IPS DF 6.9 (cell line): ENCODE results near the gene ARRB2.
A peak's percentile ranks its signal among the peaks of the same experiment; 100 is the strongest.
"Not testable (repeated sequence)": the region's sequence is repeated elsewhere in the genome, so short reads cannot be mapped to it uniquely, and the experiment has no call there.

Experiments used
- DNase-seq: peaks from one replicate; pipeline ENCODE4 v3.0.0-alpha.2; 2013; ENCODE audit warnings: low read depth, low spot score
- H3K27ac ChIP-seq: one replicate; pipeline ENCODE4 v1.5.1; 2013; ENCODE audit warnings: low read length, control low read depth
- H3K27me3 ChIP-seq: 2 replicates; pipeline ENCODE4 v1.6.1; 2013; ENCODE audit warnings: mild to moderate bottlenecking, low read length; ENCODE audit not compliant: control insufficient read depth, insufficient read depth
- H3K36me3 ChIP-seq: 2 replicates; pipeline ENCODE4 v1.6.1; 2013; ENCODE audit warnings: low read length; ENCODE audit not compliant: control insufficient read depth, insufficient read depth
- H3K4me1 ChIP-seq: 2 replicates; pipeline ENCODE4 v1.6.1; 2013; ENCODE audit warnings: low read length; ENCODE audit not compliant: control insufficient read depth, insufficient read depth
- H3K4me3 ChIP-seq: 2 replicates; pipeline ENCODE4 v1.5.1; 2013; ENCODE audit warnings: mild to moderate bottlenecking, low read length
- H3K9me3 ChIP-seq: 2 replicates; pipeline ENCODE4 v1.6.1; 2013; ENCODE audit warnings: low read length, inconsistent platforms; ENCODE audit not compliant: control insufficient read depth, insufficient read depth
- WGBS: extraction: QIAGEN DNeasy Blood & Tissue Kit; methylation state at CpG from one replicate; pipeline ENCODE4 v1.1.7; 2013; ENCODE audit warnings: mixed read lengths, missing lambda C conversion rate; ENCODE audit not compliant: insufficient read length, insufficient coverage; 5-methylcytosine and 5-hydroxymethylcytosine counted together

The ARRB2 gene

GRCh38 chr17:4699401-4700056 is 10.9 kb upstream of the ARRB2 start:
- H3K4me3 ChIP-seq, H3K4me1 ChIP-seq, H3K36me3 ChIP-seq, H3K27ac ChIP-seq, H3K9me3 ChIP-seq, H3K27me3 ChIP-seq, DNase-seq: not testable (repeated sequence)
- WGBS, result no CpG with 5 or more reads among the region's 13 CpGs

- no peaks in the 10 kb centered on the region for H3K9me3 ChIP-seq
- WGBS, result no CpG with 5 or more reads among the region's 1 CpG
- H3K4me1 ChIP-seq, result no peaks in the 10 kb centered on the region; the same call in 1 of the 2 replicates
- no peak overlapping the region for H3K27ac ChIP-seq
- H3K27me3 ChIP-seq, result no peaks in the 10 kb centered on the region
- DNase-seq, result no peak
- H3K36me3 ChIP-seq, result no peaks in the 10 kb centered on the region
- no peak overlapping the region for H3K4me3 ChIP-seq
Observed at GRCh38 chr17:4701116-4701515, 9.3 kb upstream of the ARRB2 start.

GRCh38 chr17:4703330-4703691 is 7.1 kb upstream of the ARRB2 start:
- WGBS, result no CpG with 5 or more reads among the region's 15 CpGs
- H3K27ac ChIP-seq, result no peak overlapping the region

DNA sequence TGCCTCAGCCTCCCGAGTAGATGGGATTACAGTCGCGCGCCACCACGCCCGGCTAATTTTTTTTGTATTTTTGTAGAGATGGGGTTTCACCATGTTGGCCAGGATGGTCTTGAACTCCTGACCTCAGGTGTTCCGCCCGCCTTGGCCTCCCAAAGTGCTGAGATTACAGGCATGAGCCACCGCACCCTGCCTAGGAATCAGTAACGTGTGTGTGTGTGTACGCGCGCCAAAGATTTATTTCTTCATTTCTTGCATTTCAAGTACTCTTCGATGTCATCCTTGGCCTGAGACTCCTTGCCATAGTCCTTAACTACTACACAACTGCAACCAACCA is 5.9 kb upstream of the ARRB2 start:
- H3K27me3 ChIP-seq, H3K27ac ChIP-seq, H3K9me3 ChIP-seq, DNase-seq, H3K36me3 ChIP-seq, H3K4me1 ChIP-seq: not testable (repeated sequence)
- peak overlapping the region; percentile 77; the same call in 1 of the 2 replicates for H3K4me3 ChIP-seq
- no CpG with 5 or more reads among the region's 14 CpGs for WGBS

More at GRCh38 chr17:4703330-4703691, 7.1 kb upstream of the ARRB2 start:
- Histone ChIP-seq H3K27me3 (no peaks in the 10 kb centered on the region), H3K4me1 (no peaks in the 10 kb centered on the region; the same call in 1 of the 2 replicates), H3K9me3 (no peaks in the 10 kb centered on the region), H3K36me3 (no peaks in the 10 kb centered on the region), H3K4me3 (peak overlapping the region; percentile 77; the same call in 1 of the 2 replicates)
- DNase-seq, result no peak

DNA sequence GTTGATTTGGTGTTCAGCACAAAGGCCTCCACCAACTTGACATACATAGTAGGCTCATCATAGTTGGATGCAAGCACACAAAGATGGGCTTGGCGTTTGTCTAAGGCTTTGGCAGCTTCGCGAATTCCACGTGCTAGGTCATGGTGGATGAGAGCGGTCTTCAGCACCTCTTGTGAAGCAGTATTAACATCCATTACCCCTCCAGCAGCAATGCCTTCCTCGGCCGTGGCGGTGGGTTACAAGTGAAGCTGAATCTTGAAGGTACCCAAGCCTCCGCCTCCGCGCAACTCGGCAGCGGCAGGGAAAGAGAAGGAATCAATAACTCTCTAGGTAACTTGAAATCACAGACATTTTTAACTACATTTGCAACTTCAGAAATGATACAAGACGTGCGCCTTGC is 5.4 kb upstream of the ARRB2 start:
- Histone ChIP-seq H3K36me3 (no peaks in the 10 kb centered on the region), H3K27ac (no peak overlapping the region), H3K4me3 (no peak overlapping the region), H3K9me3 (no peaks in the 10 kb centered on the region), H3K27me3 (no peaks in the 10 kb centered on the region), H3K4me1 (peaks cover 1% of the 10 kb centered on the region; the same call in 1 of the 2 replicates)
- WGBS, result no CpG with 5 or more reads among the region's 15 CpGs
- no peak for DNase-seq

GRCh38 chr17:4706121-4706520 is 4.3 kb upstream of the ARRB2 start:
- Histone ChIP-seq H3K36me3 (no peaks in the 10 kb centered on the region), H3K4me1 (peaks cover 1% of the 10 kb centered on the region; the same call in 1 of the 2 replicates), H3K27ac (no peak overlapping the region), H3K4me3 (no peak overlapping the region), H3K27me3 (no peaks in the 10 kb centered on the region), H3K9me3 (no peaks in the 10 kb centered on the region)
- no CpG with 5 or more reads among the region's 7 CpGs for WGBS
- no peak for DNase-seq

DNA sequence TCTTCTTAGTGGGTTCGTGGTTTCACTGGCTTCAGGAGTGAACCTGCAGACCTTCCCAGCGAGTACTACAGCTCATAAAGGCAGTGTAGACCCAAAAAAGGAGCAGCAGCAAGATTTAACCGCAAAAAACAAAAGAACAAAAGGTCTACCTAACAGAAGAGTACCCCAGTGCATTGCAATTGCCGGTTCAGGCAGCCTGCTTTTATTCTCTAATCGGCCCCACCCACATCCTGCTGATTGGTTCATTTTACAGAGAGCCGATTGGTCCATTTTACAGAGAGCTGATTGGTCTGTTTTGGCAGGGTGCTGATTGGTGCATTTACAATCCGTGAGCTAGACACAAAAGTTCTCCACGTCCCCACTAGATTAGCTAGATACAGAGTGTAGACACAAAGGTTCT is 2.0 kb upstream of the ARRB2 start:
- no peak for DNase-seq
- H3K27me3 ChIP-seq, result no peaks in the 10 kb centered on the region
- H3K4me3 ChIP-seq, result no peak overlapping the region
- H3K36me3 ChIP-seq, result no peaks in the 10 kb centered on the region
- peaks cover 3% of the 10 kb centered on the region for H3K4me1 ChIP-seq
- WGBS, result no CpG with 5 or more reads among the region's 8 CpGs
- H3K27ac ChIP-seq, result no peak overlapping the region
- no peaks in the 10 kb centered on the region for H3K9me3 ChIP-seq

- H3K4me1 ChIP-seq, result peaks cover 3% of the 10 kb centered on the region
- DNase-seq, result no peak
- no CpG with 5 or more reads among the region's 57 CpGs for WGBS
- H3K27ac ChIP-seq, result no peak overlapping the region
- H3K27me3 ChIP-seq, result no peaks in the 10 kb centered on the region
- peak overlapping the region; percentile 67 for H3K4me3 ChIP-seq
- H3K36me3 ChIP-seq, result no peaks in the 10 kb centered on the region
- H3K9me3 ChIP-seq, result no peaks in the 10 kb centered on the region
Observed at GRCh38 chr17:4710693-4711634, 532 bp downstream of the ARRB2 start.

DNA sequence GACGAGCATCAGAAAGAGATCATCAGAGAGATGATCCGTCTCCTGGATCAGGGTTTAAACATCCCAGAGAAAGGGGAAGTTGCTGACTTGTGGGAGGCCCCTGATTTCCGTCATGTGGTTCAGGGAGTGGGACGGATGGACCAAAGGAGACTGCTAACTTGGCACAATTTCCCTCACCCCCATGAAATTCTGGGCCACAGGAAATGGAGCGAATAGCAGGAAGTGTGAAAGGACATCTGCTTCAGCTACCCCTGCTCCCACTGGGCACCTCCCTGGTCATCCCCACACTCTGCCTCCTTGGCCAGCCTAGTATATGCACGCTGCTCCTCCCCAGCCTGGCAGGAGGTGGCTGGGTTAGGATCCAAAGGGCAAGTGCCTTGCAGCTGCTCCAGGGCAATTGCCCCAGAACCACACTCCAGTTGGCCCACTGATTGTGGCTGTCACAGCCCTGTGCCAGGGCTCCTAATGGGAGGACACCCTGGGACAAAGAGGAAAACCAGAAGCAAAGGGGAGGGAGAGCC is 1.3 kb downstream of the ARRB2 start:
- no peak for DNase-seq
- no peaks in the 10 kb centered on the region for H3K27me3 ChIP-seq
- H3K4me3 ChIP-seq, result no peak overlapping the region; the same call in 1 of the 2 replicates
- H3K27ac ChIP-seq, result no peak overlapping the region
- no peaks in the 10 kb centered on the region for H3K36me3 ChIP-seq
- WGBS, result no CpG with 5 or more reads among the region's 6 CpGs
- peaks cover 3% of the 10 kb centered on the region for H3K4me1 ChIP-seq
- H3K9me3 ChIP-seq, result no peaks in the 10 kb centered on the region

GRCh38 chr17:4712526-4712925 is 2.1 kb downstream of the ARRB2 start:
- no peak for DNase-seq
- Histone ChIP-seq H3K27me3 (no peaks in the 10 kb centered on the region), H3K9me3 (no peaks in the 10 kb centered on the region), H3K4me3 (no peak overlapping the region), H3K36me3 (peaks cover 5% of the 10 kb centered on the region), H3K4me1 (peaks cover 3% of the 10 kb centered on the region), H3K27ac (no peak overlapping the region)
- no CpG with 5 or more reads among the region's 3 CpGs for WGBS
